OCI-LY1 (cell line): ENCODE results near the gene FXYD6.

Experiments
- EZH2 ChIP-seq: fragments of 200-600 bp; sonication (generic), shearing (Covaris generic); IDR thresholded peaks from 2 replicates; pipeline ENCODE4 v1.8.0; 2017; ENCODE audit warnings: borderline replicate concordance, mixed run types, mild to moderate bottlenecking, antibody characterized with exemption, low read length, moderate library complexity, mixed read lengths
- TF ChIP-seq, protein P1 (sequence below): fragments of 200-600 bp; sonication (generic), shearing (Covaris generic); IDR thresholded peaks from 2 replicates; pipeline ENCODE4 v1.5.1; 2017; ENCODE audit warnings: mild to moderate bottlenecking, antibody characterized with exemption, low read length, moderate library complexity, mixed read lengths

- TF ChIP-seq, protein P1, sequence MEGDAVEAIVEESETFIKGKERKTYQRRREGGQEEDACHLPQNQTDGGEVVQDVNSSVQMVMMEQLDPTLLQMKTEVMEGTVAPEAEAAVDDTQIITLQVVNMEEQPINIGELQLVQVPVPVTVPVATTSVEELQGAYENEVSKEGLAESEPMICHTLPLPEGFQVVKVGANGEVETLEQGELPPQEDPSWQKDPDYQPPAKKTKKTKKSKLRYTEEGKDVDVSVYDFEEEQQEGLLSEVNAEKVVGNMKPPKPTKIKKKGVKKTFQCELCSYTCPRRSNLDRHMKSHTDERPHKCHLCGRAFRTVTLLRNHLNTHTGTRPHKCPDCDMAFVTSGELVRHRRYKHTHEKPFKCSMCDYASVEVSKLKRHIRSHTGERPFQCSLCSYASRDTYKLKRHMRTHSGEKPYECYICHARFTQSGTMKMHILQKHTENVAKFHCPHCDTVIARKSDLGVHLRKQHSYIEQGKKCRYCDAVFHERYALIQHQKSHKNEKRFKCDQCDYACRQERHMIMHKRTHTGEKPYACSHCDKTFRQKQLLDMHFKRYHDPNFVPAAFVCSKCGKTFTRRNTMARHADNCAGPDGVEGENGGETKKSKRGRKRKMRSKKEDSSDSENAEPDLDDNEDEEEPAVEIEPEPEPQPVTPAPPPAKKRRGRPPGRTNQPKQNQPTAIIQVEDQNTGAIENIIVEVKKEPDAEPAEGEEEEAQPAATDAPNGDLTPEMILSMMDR: no peak
- TF ChIP-seq EZH2: no peak
Measured at GRCh38 chr11:117789241-117789640, 87.2 kb downstream of the FXYD6 start.
